Calu3 (cell line): Measurements from ENCODE around the gene SMG7. TPM values are rescaled to one million over a fixed set of nuclear protein-coding genes. Genes with fewer than 3 reads are reported as not detected.

Experiments used
- BruUV-seq: library from RNA; stranded (reverse); fragments of 400-500 nt; replicated peaks from 2 replicates; lab custom pipeline; 2021; lab: Mats Ljungman, UMichigan
- CTCF ChIA-PET: fragments of 300-600 bp; sonication (Branson Sonifier 250); formaldehyde crosslinking; loops from one replicate; lab custom pipeline; 2022; ENCODE audit warnings: antibody characterized with exemption; lab: Charles Lee
- DNase-seq: peaks from one replicate; pipeline ENCODE4 v3.0.0; 2022
- H3K27ac Mint-ChIP-seq: one replicate; pipeline ENCODE4 v1.8.0; 2022; ENCODE audit warnings: mixed read lengths; ENCODE audit not compliant: unreplicated experiment
- H3K27me3 Mint-ChIP-seq: one replicate; pipeline ENCODE4 v1.8.0; 2022; ENCODE audit warnings: mixed read lengths; ENCODE audit not compliant: unreplicated experiment
- H3K36me3 Mint-ChIP-seq: one replicate; pipeline ENCODE4 v1.8.0; 2022; ENCODE audit warnings: mild to moderate bottlenecking, moderate library complexity, mixed read lengths; ENCODE audit not compliant: insufficient read depth, unreplicated experiment
- H3K4me1 Mint-ChIP-seq: one replicate; pipeline ENCODE4 v1.8.0; 2022; ENCODE audit warnings: mild to moderate bottlenecking, low read depth, mixed read lengths; ENCODE audit not compliant: unreplicated experiment
- H3K4me3 Mint-ChIP-seq: one replicate; pipeline ENCODE4 v1.8.0; 2022; ENCODE audit warnings: mild to moderate bottlenecking, low read depth, moderate library complexity, mixed read lengths; ENCODE audit not compliant: unreplicated experiment
- H3K9me3 Mint-ChIP-seq: one replicate; pipeline ENCODE4 v1.8.0; 2022; ENCODE audit warnings: low read depth, mixed read lengths; ENCODE audit not compliant: unreplicated experiment
- CTCF ChIP-seq: fragments of 200-600 bp; IDR thresholded peaks from one replicate; pipeline ENCODE4 v1.8.0; 2022; ENCODE audit warnings: antibody characterized with exemption; ENCODE audit not compliant: unreplicated experiment
- intact Hi-C: fragments of 100-400 bp; cut with micrococcal nuclease; formaldehyde crosslinking; loops from one replicate; pipeline ENCODE4 v1.10.0; 2022; ENCODE audit not compliant: unreplicated experiment
- total RNA-seq: library from RNA; stranded (reverse); gene quantifications from 2 replicates; pipeline ENCODE4 v1.2.3, GENCODE V29; 2022

Gene SMG7
- total RNA-seq, 1 experiment from 2014 or later: 96.3 TPM

- no peak for DNase-seq
- CTCF ChIA-PET: no interaction called here
- H3K4me3 Mint-ChIP-seq: no peak overlapping the region
- intact Hi-C loops: no loop called here
- no peak for TF ChIP-seq CTCF
- H3K4me1 Mint-ChIP-seq: peaks cover 5% of the 10 kb centered on the region
- no peaks in the 10 kb centered on the region for H3K9me3 Mint-ChIP-seq
- H3K36me3 Mint-ChIP-seq: no peaks in the 10 kb centered on the region
- H3K27me3 Mint-ChIP-seq: no peaks in the 10 kb centered on the region
- no TSS peak for BruUV-seq
- H3K27ac Mint-ChIP-seq: no peak overlapping the region
Observed at GRCh38 chr1:183449223-183449770, 23.0 kb upstream of the SMG7 start.

GRCh38 chr1:183450093-183450492 is 22.2 kb upstream of the SMG7 start:
- no peaks in the 10 kb centered on the region for H3K27me3 Mint-ChIP-seq
- CTCF ChIA-PET: no interaction called here
- no TSS peak for BruUV-seq
- no peak for DNase-seq
- no peaks in the 10 kb centered on the region for H3K36me3 Mint-ChIP-seq
- peaks cover 11% of the 10 kb centered on the region for H3K4me1 Mint-ChIP-seq
- no peak for TF ChIP-seq CTCF
- intact Hi-C loops: no loop called here
- no peak overlapping the region for H3K4me3 Mint-ChIP-seq
- no peaks in the 10 kb centered on the region for H3K9me3 Mint-ChIP-seq
- no peak overlapping the region for H3K27ac Mint-ChIP-seq

- Mint-ChIP-seq H3K4me3 (no peak overlapping the region), H3K9me3 (no peaks in the 10 kb centered on the region), H3K36me3 (no peaks in the 10 kb centered on the region), H3K27me3 (no peaks in the 10 kb centered on the region), H3K27ac (no peak overlapping the region), H3K4me1 (peaks cover 11% of the 10 kb centered on the region)
- intact Hi-C loops: no loop called here
- DNase-seq: no peak
- CTCF ChIA-PET: interaction anchor here (0.5 to 0.9 kb wide), 2 partner anchors 79 to 882 kb away, joined by 3 read pairs; no protein-coding TSS in a partner anchor
- no TSS peak for BruUV-seq
- no peak for TF ChIP-seq CTCF
Observed at GRCh38 chr1:183454377-183454776, 17.9 kb upstream of the SMG7 start.

- CTCF ChIA-PET: interaction anchor here (0.7 kb wide), 1 partner anchor 1060 kb away, joined by 7 read pairs; no protein-coding TSS in a partner anchor
- BruUV-seq: no TSS peak
- H3K9me3 Mint-ChIP-seq: peaks cover 3% of the 10 kb centered on the region
Observed at GRCh38 chr1:183456826-183457225, 15.5 kb upstream of the SMG7 start.

More at GRCh38 chr1:183456826-183457225, 15.5 kb upstream of the SMG7 start:
- Mint-ChIP-seq H3K27ac (no peak overlapping the region), H3K4me1 (peaks cover 21% of the 10 kb centered on the region), H3K4me3 (no peak overlapping the region), H3K27me3 (no peaks in the 10 kb centered on the region), H3K36me3 (peaks cover 5% of the 10 kb centered on the region)
- intact Hi-C loops: no loop called here
- TF ChIP-seq CTCF: no peak
- DNase-seq: no peak
